ENCODE measurements around the gene LIN9. TPM values are rescaled to one million over a fixed set of nuclear protein-coding genes. Genes with fewer than 3 reads are reported as not detected.

LIN9 gene
- total and polyA plus RNA-seq, 2 donors (not counting 3 experiments of a cell fraction or from before 2014, with no cell fraction given): 2.5 to 7.6 TPM

GRCh38 chr1:226226601-226227000 lies 82.4 kb downstream of the LIN9 start:
- H4K20me1 ChIP-seq (replicated peaks; ENCODE audit: control insufficient read depth, extremely low read depth, insufficient read depth, low read length): no peaks in the 10 kb centered on the region
- no peak overlapping the region for H3K4me3 ChIP-seq (replicated peaks in 1 of 3; ENCODE audit: insufficient read depth in 1 of 3, low read depth in 1 of 3, low read length in 3 of 3)
- no peaks in the 10 kb centered on the region for H3K36me3 ChIP-seq (ENCODE audit: control insufficient read depth in 2 of 2, extremely low read depth in 1 of 2, insufficient read depth in 2 of 2, low read length in 2 of 2)
- DNase-seq (ENCODE audit: low read depth, low spot score) (no peak), FAIRE-seq (no peak)
- H3K9me3 ChIP-seq (replicated peaks; ENCODE audit: control insufficient read depth, insufficient read depth, low read length): no peaks in the 10 kb centered on the region
- ChIA-PET CTCF (interaction anchor here (0.7 kb wide), 1 partner anchor 111 kb away, joined by 3 read pairs; no protein-coding TSS in a partner anchor), POLR2A (no interaction called here)
- no peak overlapping the region for H3K27ac ChIP-seq (ENCODE audit: insufficient read depth, low read depth, low read length)
- TF ChIP-seq FOS (IDR thresholded peaks at IDR 0.05; ENCODE audit: borderline replicate concordance, insufficient read depth, low read length) (no peak), CTCF (IDR thresholded peaks at IDR 0.05; ENCODE audit: extremely low read depth in 1 of 2, insufficient read depth in 1 of 2, low read depth in 1 of 2, low read length in 2 of 2) (no peak), JUN (IDR thresholded peaks at IDR 0.05; ENCODE audit: borderline replicate concordance, insufficient read depth, insufficient read length, low read depth) (no peak)
- no peaks in the 10 kb centered on the region for H3K79me2 ChIP-seq (ENCODE audit: control insufficient read depth, insufficient read depth, low read length)
- no peaks in the 10 kb centered on the region for H3K9me1 ChIP-seq (replicated peaks; ENCODE audit: control insufficient read depth, extremely low read depth, insufficient read depth, low read length)
- H2AFZ ChIP-seq (ENCODE audit: low read depth, low read length): no peak overlapping the region
- no peaks in the 10 kb centered on the region for H3K27me3 ChIP-seq (ENCODE audit: control insufficient read depth in 2 of 2, insufficient read depth in 2 of 2, low read length in 2 of 2)
- H3K4me2 ChIP-seq (ENCODE audit: insufficient read depth, low read length): no peak overlapping the region
- H3K4me1 ChIP-seq (ENCODE audit: control insufficient read depth, extremely low read depth, insufficient read depth, low read length): peaks cover 3% of the 10 kb centered on the region
- dilution Hi-C loops (cut with MboI; ENCODE audit: extremely low pct_ligation_motif_present, low sequenced_read_pairs) (no loop called here), intact Hi-C loops (cut with micrococcal nuclease) (no loop called here)
- BruUV-seq (replicated peaks): no TSS peak
- no peak overlapping the region for H3K9ac ChIP-seq (replicated peaks; ENCODE audit: extremely low read depth, insufficient read depth, low read length)

DNA sequence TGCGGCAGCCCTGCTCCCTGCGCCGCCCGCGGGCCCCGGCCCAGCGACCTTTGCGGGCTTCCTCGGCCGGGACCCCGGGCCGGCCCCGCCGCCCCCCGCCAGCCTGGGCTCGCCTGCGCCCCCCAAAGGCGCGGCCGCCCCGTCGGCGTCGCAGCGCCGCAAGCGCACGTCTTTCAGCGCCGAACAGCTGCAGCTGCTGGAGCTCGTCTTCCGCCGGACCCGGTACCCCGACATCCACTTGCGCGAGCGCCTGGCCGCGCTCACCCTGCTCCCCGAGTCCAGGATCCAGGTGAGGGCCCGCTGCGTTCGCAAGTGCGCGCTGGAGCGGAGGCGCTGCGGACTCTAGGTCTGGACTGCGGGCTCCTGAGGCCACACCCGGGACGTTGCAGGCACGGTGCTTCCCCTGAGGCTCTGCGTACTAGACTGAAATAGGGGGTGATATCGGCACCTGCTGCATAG lies 85.1 kb downstream of the LIN9 start:
- H3K4me3 ChIP-seq (replicated peaks in 1 of 3; ENCODE audit: insufficient read depth in 1 of 3, low read depth in 1 of 3, low read length in 3 of 3): peak overlapping the region; percentile 43 to 55 (median 50)
- dilution Hi-C loops (cut with MboI; ENCODE audit: extremely low pct_ligation_motif_present, low sequenced_read_pairs) (no loop called here), intact Hi-C loops (cut with micrococcal nuclease) (no loop called here)
- no peaks in the 10 kb centered on the region for H3K79me2 ChIP-seq (ENCODE audit: control insufficient read depth, insufficient read depth, low read length)
- no peaks in the 10 kb centered on the region for H3K36me3 ChIP-seq (ENCODE audit: control insufficient read depth in 2 of 2, extremely low read depth in 1 of 2, insufficient read depth in 2 of 2, low read length in 2 of 2)
- H3K27me3 ChIP-seq (ENCODE audit: control insufficient read depth in 2 of 2, insufficient read depth in 2 of 2, low read length in 2 of 2): no peaks in the 10 kb centered on the region
- BruUV-seq (replicated peaks): no TSS peak
- H3K9me3 ChIP-seq (replicated peaks; ENCODE audit: control insufficient read depth, insufficient read depth, low read length): no peaks in the 10 kb centered on the region
- no peak for TF ChIP-seq FOS (IDR thresholded peaks at IDR 0.05; ENCODE audit: borderline replicate concordance, insufficient read depth, low read length)
- peak overlapping the region; percentile 91 for H2AFZ ChIP-seq (ENCODE audit: low read depth, low read length)
- ChIA-PET CTCF (interaction anchor here (0.5 to 1.7 kb wide), 3 partner anchors 27 to 295 kb away, joined by 3 to 9 read pairs (median 4); no protein-coding TSS in a partner anchor), POLR2A (no interaction called here)
- no peaks in the 10 kb centered on the region for H4K20me1 ChIP-seq (replicated peaks; ENCODE audit: control insufficient read depth, extremely low read depth, insufficient read depth, low read length)
- peak overlapping the region; percentile 58 for H3K4me2 ChIP-seq (ENCODE audit: insufficient read depth, low read length)
- no peaks in the 10 kb centered on the region for H3K9me1 ChIP-seq (replicated peaks; ENCODE audit: control insufficient read depth, extremely low read depth, insufficient read depth, low read length)
- H3K9ac ChIP-seq (replicated peaks; ENCODE audit: extremely low read depth, insufficient read depth, low read length): no peak overlapping the region
- no peak overlapping the region for H3K27ac ChIP-seq (ENCODE audit: insufficient read depth, low read depth, low read length)
- FAIRE-seq (no peak), DNase-seq (ENCODE audit: low read depth, low spot score) (peak; percentile 26)
- peaks cover 3% of the 10 kb centered on the region for H3K4me1 ChIP-seq (ENCODE audit: control insufficient read depth, extremely low read depth, insufficient read depth, low read length)

Measured in endothelial cell of umbilical vein (primary cell).